GM12878 (cell line): ENCODE measurements around the gene PCDHA3. TPM values are rescaled to one million over a fixed set of nuclear protein-coding genes. Genes with fewer than 3 reads are reported as not detected.

ENCODE experiments used
- ATAC-seq: fragments of 200-7000 bp; cut with Tn5 transposase; 3 replicates; pipeline ENCODE4 v1.9.1; 2020; ENCODE audit warnings: mild to moderate bottlenecking, moderate library complexity
- BruUV-seq: library from RNA; stranded (reverse); fragments of 400-500 nt; replicated peaks from 2 replicates; lab custom pipeline; 2021; lab: Mats Ljungman, UMichigan
- CTCF ChIA-PET: fragments of 300-600 bp; sonication (Branson Sonifier 250); formaldehyde crosslinking; extraction: SDS; loops from one replicate; lab custom pipeline; 2021; ENCODE audit warnings: inconsistent platforms; lab: Yijun Ruan, JAX
- POLR2A ChIA-PET: fragments of 350-600 bp; formaldehyde crosslinking; extraction: SDS; loops from one replicate; lab custom pipeline; 2021; ENCODE audit warnings: inconsistent platforms; lab: Charles Lee
- RAD21 ChIA-PET: fragments of 300-600 bp; sonication (Branson Sonifier 250); formaldehyde crosslinking; loops from one replicate; lab custom pipeline; 2023; ENCODE audit warnings: antibody characterized with exemption; ENCODE audit not compliant: unreplicated experiment; lab: Charles Lee
- SMC1A ChIA-PET: fragments of 300-600 bp; sonication (Branson Sonifier 250); formaldehyde crosslinking; loops from one replicate; lab custom pipeline; 2023; ENCODE audit not compliant: unreplicated experiment, uncharacterized antibody; lab: Charles Lee
- DNase-seq: peaks from one replicate; pipeline ENCODE4 v3.0.0-alpha.2; 2011; ENCODE audit warnings: low read depth, low spot score
- FAIRE-seq: peaks from 3 replicates; lab custom pipeline; 2011; peaks lifted over from hg19 to GRCh38; lab: Jason Lieb, UNC
- H2AFZ ChIP-seq: 2 replicates; pipeline ENCODE4 v1.6.0; 2011; ENCODE audit warnings: low read depth, low read length, control low read depth; ENCODE audit not compliant: control insufficient read depth
- H3K27ac ChIP-seq: 2 replicates; pipeline ENCODE4 v1.5.1; 2011; ENCODE audit warnings: control low read depth; ENCODE audit not compliant: control insufficient read depth, insufficient read depth
- H3K27me3 ChIP-seq, 2 experiments: replicated peaks in 1 of 2; 2 replicates each; pipeline versions ENCODE4 v1.6.0 to v1.6.1; 2011; ENCODE audit warnings: low read length in 1 of 2; ENCODE audit not compliant: control insufficient read depth in 2 of 2, insufficient read depth in 2 of 2
- H3K36me3 ChIP-seq, 2 experiments: 2 replicates each; pipeline ENCODE4 v1.5.1; 2011; ENCODE audit warnings: low read length in 1 of 2; ENCODE audit not compliant: control insufficient read depth in 2 of 2, insufficient read depth in 2 of 2
- H3K4me1 ChIP-seq: 2 replicates; pipeline ENCODE4 v1.6.1; 2011; ENCODE audit warnings: mild to moderate bottlenecking, low read length, moderate library complexity, mixed read lengths; ENCODE audit not compliant: control insufficient read depth, insufficient read depth
- H3K4me2 ChIP-seq: 2 replicates; pipeline ENCODE4 v1.6.0; 2011; ENCODE audit warnings: control low read depth; ENCODE audit not compliant: control insufficient read depth, insufficient read depth
- H3K4me3 ChIP-seq: fragments of 200-600 bp; sonication (generic); 2 replicates; pipeline ENCODE4 v1.5.1; 2016
- H3K79me2 ChIP-seq: 2 replicates; pipeline ENCODE4 v1.6.0; 2011; ENCODE audit warnings: low read length; ENCODE audit not compliant: control insufficient read depth, insufficient read depth
- H3K9ac ChIP-seq: 2 replicates; pipeline ENCODE4 v1.8.0; 2011; ENCODE audit warnings: low read length, control low read depth, mixed read lengths; ENCODE audit not compliant: control insufficient read depth, insufficient read depth
- H3K9me3 ChIP-seq: replicated peaks from 3 replicates; pipeline ENCODE4 v1.5.1; 2011; ENCODE audit warnings: mild to moderate bottlenecking, low read length; ENCODE audit not compliant: control insufficient read depth, insufficient read depth
- H4K20me1 ChIP-seq: 2 replicates; pipeline ENCODE4 v1.6.0; 2011; ENCODE audit not compliant: control insufficient read depth, insufficient read depth
- ATF7 ChIP-seq: fragments of 450-650 bp; IDR thresholded peaks from 2 replicates; pipeline ENCODE4 v1.6.1; 2016; ENCODE audit warnings: low read depth, mild to moderate bottlenecking
- BHLHE40 ChIP-seq, 2 experiments: fragments of 450-650 bp in 1 of 2; IDR thresholded peaks; 2 replicates each; pipeline ENCODE4 v1.6.1; 2011 to 2017; ENCODE audit warnings: low read depth in 2 of 2, borderline replicate concordance in 1 of 2, improper control_type of control experiment in 1 of 2, low read length in 1 of 2, mild to moderate bottlenecking in 1 of 2
- BMI1 ChIP-seq: fragments of 450-650 bp; IDR thresholded peaks from 2 replicates; pipeline ENCODE4 v1.6.1; 2016; ENCODE audit warnings: mild to moderate bottlenecking, moderate library complexity, borderline replicate concordance
- CHD2 ChIP-seq: IDR thresholded peaks from 2 replicates; pipeline ENCODE4 v1.6.1; 2011; ENCODE audit warnings: low read depth, low read length, improper control_type of control experiment, borderline replicate concordance
- IRF3 ChIP-seq: fragments of 450-650 bp; IDR thresholded peaks from 2 replicates; pipeline ENCODE4 v1.6.1; 2014; ENCODE audit warnings: mild to moderate bottlenecking
- LARP7 ChIP-seq: fragments of 450-650 bp; IDR thresholded peaks from 2 replicates; pipeline ENCODE4 v1.6.1; 2017; ENCODE audit warnings: mild to moderate bottlenecking
- MAX ChIP-seq: IDR thresholded peaks from 2 replicates; pipeline ENCODE4 v1.6.1; 2012; ENCODE audit warnings: low read depth, low read length, improper control_type of control experiment
- MLLT1 ChIP-seq: fragments of 450-650 bp; IDR thresholded peaks from 2 replicates; pipeline ENCODE4 v1.6.1; 2016; ENCODE audit warnings: mild to moderate bottlenecking
- PAX5 ChIP-seq: IDR thresholded peaks from 2 replicates; pipeline ENCODE4 v1.6.1; 2011; ENCODE audit warnings: low read depth, low read length, borderline replicate concordance
- RBBP5 ChIP-seq: fragments of 200-600 bp; sonication (generic); conservative IDR thresholded peaks from 2 replicates; pipeline ENCODE4 v1.6.1; 2016
- RUNX3 ChIP-seq: IDR thresholded peaks from 2 replicates; pipeline ENCODE4 v1.6.1; 2012; ENCODE audit warnings: low read length, inconsistent platforms
- SIN3A ChIP-seq: IDR thresholded peaks from 2 replicates; pipeline ENCODE4 v1.6.1; 2012; ENCODE audit warnings: low read depth, low read length, improper control_type of control experiment
- SMAD5 ChIP-seq: IDR thresholded peaks from 2 replicates; pipeline ENCODE4 v1.6.1; 2016; ENCODE audit warnings: antibody characterized with exemption, low read depth
- STAT1 ChIP-seq: fragments of 450-650 bp; conservative IDR thresholded peaks from 2 replicates; pipeline ENCODE4 v1.6.1; 2014; ENCODE audit warnings: antibody characterized with exemption, mild to moderate bottlenecking
- ZNF217 ChIP-seq: fragments of 450-650 bp; IDR thresholded peaks from 2 replicates; pipeline ENCODE4 v1.6.1; 2017; ENCODE audit warnings: antibody characterized with exemption, mild to moderate bottlenecking
- WGBS: methylation state at CpG from one replicate; pipeline ENCODE4 v1.1.6; 2016; ENCODE audit warnings: low lambda C conversion rate; ENCODE audit not compliant: insufficient replicate concordance, insufficient coverage; ENCODE audit errors: missing lambda C conversion rate; 5-methylcytosine and 5-hydroxymethylcytosine counted together
- in situ Hi-C: fragments of 300-500 bp; cut with MboI; formaldehyde crosslinking; loops from 9 replicates; pipeline ENCODE4 v1.14.3; 2018; ENCODE audit warnings: mixed read lengths
- intact Hi-C: fragments of 100-400 bp; cut with micrococcal nuclease; formaldehyde crosslinking; loops from one replicate; pipeline ENCODE4 v1.14.2; 2022; ENCODE audit not compliant: unreplicated experiment
- polyA plus RNA-seq, 11 experiments: library from polyadenylated mRNA; depleted of rRNA in 4 of 11; unstranded in 6 of 11; stranded (reverse) in 5 of 11; fragments of >200 nt; fragmentation: Nextera tagmentation in 4 of 11; fragmentation: Illumina TruSeq in 1 of 11; extraction: Ambion mirVana in 4 of 11; extraction: Trizol in 1 of 11; gene quantifications; 1 replicate in 1 of 11; 2 replicates in 10 of 11; pipeline versions ENCODE4 v1.2.1 to v1.2.3, GENCODE V29; 2011 to 2016; ENCODE audit warnings: inconsistent platforms in 2 of 11, missing spikeins in 2 of 11, low read depth in 1 of 11
- total RNA-seq, 4 experiments: library from RNA; depleted of rRNA in 3 of 4; stranded (reverse); fragments of >200 nt in 3 of 4; fragmentation: Illumina TruSeq in 1 of 4; extraction: Trizol in 1 of 4; gene quantifications; 2 replicates each; pipeline versions ENCODE4 v1.2.1 to v1.2.3, GENCODE V29; 2013 to 2021
- TF ChIP-seq, protein P1 (sequence below): fragments of 450-650 bp; IDR thresholded peaks from 2 replicates; pipeline ENCODE4 v1.6.1; 2016; ENCODE audit warnings: mild to moderate bottlenecking, moderate library complexity, borderline replicate concordance
- TF ChIP-seq, protein P2 (sequence below): IDR thresholded peaks from 2 replicates; pipeline ENCODE4 v1.6.1; 2011; ENCODE audit warnings: mild to moderate bottlenecking, low read depth, low read length, moderate library complexity; ENCODE audit not compliant: insufficient replicate concordance

Gene PCDHA3
- total and polyA plus RNA-seq, 10 of the 15 experiments (the other 5 are each of a cell fraction or from before 2014, with no cell fraction given), result 0.01 to 0.04 TPM; not detected in 8

GRCh38 chr5:140753561-140753960, 47.3 kb upstream of the PCDHA3 start:
- H4K20me1 ChIP-seq, result no peaks in the 10 kb centered on the region
- RAD21 ChIA-PET, result no interaction called here
- DNase-seq (no peak), ATAC-seq (no peak), FAIRE-seq (no peak)
- CTCF ChIA-PET, result no interaction called here
- no TSS peak for BruUV-seq
- no peak overlapping the region for H3K27ac ChIP-seq
- no peak overlapping the region for H3K9ac ChIP-seq
- no peak overlapping the region for H3K4me2 ChIP-seq
- H3K27me3 ChIP-seq, result no peaks in the 10 kb centered on the region
- H3K4me1 ChIP-seq, result no peaks in the 10 kb centered on the region
- 19% methylated on average over 5 of the region's 5 CpGs for WGBS
- no peaks in the 10 kb centered on the region for H3K79me2 ChIP-seq
- no peak overlapping the region for H3K4me3 ChIP-seq
- H3K36me3 ChIP-seq, result no peaks in the 10 kb centered on the region
- SMC1A ChIA-PET, result no interaction called here
- POLR2A ChIA-PET, result no interaction called here
- intact Hi-C loops, result no loop called here
- in situ Hi-C loops, result no loop called here
- no peak overlapping the region for H2AFZ ChIP-seq
- no peaks in the 10 kb centered on the region; the same call in 2 of the 3 replicates for H3K9me3 ChIP-seq
- TF ChIP-seq IRF3 (no peak), SIN3A (no peak), LARP7 (no peak), ATF7 (no peak), SMAD5 (no peak), PAX5 (no peak), RBBP5 (no peak), ZNF217 (no peak), RUNX3 (no peak), CHD2 (no peak), BHLHE40 (IDR thresholded peaks at IDR 0.05; ENCODE audit: borderline replicate concordance in 1 of 2, low read depth in 2 of 2, low read length in 1 of 2) (no peak), STAT1 (no peak), MAX (no peak), BMI1 (no peak), MLLT1 (no peak)
- TF ChIP-seq, protein P1, sequence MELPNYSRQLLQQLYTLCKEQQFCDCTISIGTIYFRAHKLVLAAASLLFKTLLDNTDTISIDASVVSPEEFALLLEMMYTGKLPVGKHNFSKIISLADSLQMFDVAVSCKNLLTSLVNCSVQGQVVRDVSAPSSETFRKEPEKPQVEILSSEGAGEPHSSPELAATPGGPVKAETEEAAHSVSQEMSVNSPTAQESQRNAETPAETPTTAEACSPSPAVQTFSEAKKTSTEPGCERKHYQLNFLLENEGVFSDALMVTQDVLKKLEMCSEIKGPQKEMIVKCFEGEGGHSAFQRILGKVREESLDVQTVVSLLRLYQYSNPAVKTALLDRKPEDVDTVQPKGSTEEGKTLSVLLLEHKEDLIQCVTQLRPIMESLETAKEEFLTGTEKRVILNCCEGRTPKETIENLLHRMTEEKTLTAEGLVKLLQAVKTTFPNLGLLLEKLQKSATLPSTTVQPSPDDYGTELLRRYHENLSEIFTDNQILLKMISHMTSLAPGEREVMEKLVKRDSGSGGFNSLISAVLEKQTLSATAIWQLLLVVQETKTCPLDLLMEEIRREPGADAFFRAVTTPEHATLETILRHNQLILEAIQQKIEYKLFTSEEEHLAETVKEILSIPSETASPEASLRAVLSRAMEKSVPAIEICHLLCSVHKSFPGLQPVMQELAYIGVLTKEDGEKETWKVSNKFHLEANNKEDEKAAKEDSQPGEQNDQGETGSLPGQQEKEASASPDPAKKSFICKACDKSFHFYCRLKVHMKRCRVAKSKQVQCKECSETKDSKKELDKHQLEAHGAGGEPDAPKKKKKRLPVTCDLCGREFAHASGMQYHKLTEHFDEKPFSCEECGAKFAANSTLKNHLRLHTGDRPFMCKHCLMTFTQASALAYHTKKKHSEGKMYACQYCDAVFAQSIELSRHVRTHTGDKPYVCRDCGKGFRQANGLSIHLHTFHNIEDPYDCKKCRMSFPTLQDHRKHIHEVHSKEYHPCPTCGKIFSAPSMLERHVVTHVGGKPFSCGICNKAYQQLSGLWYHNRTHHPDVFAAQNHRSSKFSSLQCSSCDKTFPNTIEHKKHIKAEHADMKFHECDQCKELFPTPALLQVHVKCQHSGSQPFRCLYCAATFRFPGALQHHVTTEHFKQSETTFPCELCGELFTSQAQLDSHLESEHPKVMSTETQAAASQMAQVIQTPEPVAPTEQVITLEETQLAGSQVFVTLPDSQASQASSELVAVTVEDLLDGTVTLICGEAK, result no peak
- TF ChIP-seq, protein P2, sequence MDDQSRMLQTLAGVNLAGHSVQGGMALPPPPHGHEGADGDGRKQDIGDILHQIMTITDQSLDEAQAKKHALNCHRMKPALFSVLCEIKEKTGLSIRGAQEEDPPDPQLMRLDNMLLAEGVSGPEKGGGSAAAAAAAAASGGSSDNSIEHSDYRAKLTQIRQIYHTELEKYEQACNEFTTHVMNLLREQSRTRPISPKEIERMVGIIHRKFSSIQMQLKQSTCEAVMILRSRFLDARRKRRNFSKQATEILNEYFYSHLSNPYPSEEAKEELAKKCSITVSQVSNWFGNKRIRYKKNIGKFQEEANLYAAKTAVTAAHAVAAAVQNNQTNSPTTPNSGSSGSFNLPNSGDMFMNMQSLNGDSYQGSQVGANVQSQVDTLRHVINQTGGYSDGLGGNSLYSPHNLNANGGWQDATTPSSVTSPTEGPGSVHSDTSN, result no peak
